HCT116 (cell line): Measurements from ENCODE around the gene C20orf144. TPM values are rescaled to one million over a fixed set of nuclear protein-coding genes. Genes with fewer than 3 reads are reported as not detected.

Source experiments
- ATAC-seq: fragments of 200-7000 bp; cut with Tn5 transposase; 2 replicates; pipeline ENCODE4 v1.9.1; 2020; ENCODE audit warnings: mild to moderate bottlenecking, moderate library complexity
- BruUV-seq: library from RNA; stranded (reverse); fragments of 400-500 nt; replicated peaks from 2 replicates; lab custom pipeline; 2021; lab: Mats Ljungman, UMichigan
- CTCF ChIA-PET: fragments of 300-600 bp; sonication (Branson Sonifier 250); formaldehyde crosslinking; loops from one replicate; lab custom pipeline; 2021; ENCODE audit warnings: antibody characterized with exemption; lab: Charles Lee
- POLR2A ChIA-PET: fragments of 300-600, 350-600 bp; sonication (Branson Sonifier 250); formaldehyde crosslinking; loops from one replicate; lab custom pipeline; 2021; ENCODE audit warnings: antibody characterized with exemption; lab: Charles Lee
- RAD21 ChIA-PET, 2 experiments: fragments of 300-600 bp; sonication (Branson Sonifier 250); formaldehyde crosslinking; loops; one replicate each; lab custom pipeline; 2023; ENCODE audit warnings: low total read pairs in 2 of 2; ENCODE audit not compliant: uncharacterized antibody in 2 of 2, unreplicated experiment in 2 of 2, low non-redundant PET in 1 of 2; lab: Charles Lee
- DNase-seq: peaks from one replicate; pipeline ENCODE4 v3.0.0-alpha.2; 2010; ENCODE audit warnings: low read depth, low spot score
- H2AFZ ChIP-seq: fragments of 200-600 bp; shearing (Covaris generic), sonication (generic); 2 replicates; pipeline ENCODE4 v1.6.1; 2017; ENCODE audit warnings: low read depth, mixed run types, mixed read lengths, antibody characterized with exemption, low read length; ENCODE audit not compliant: poor library complexity, severe bottlenecking
- H3K27ac ChIP-seq: 2 replicates; pipeline ENCODE4 v1.5.1; 2012; ENCODE audit warnings: low read depth, low read length
- H3K27me3 ChIP-seq: fragments of 200-600 bp; sonication (generic); 2 replicates; pipeline ENCODE4 v1.6.1; 2016; ENCODE audit warnings: mixed run types, low read length, mixed read lengths; ENCODE audit not compliant: insufficient read depth
- H3K36me3 ChIP-seq, 2 experiments: fragments of 200-500 bp in 1 of 2; fragments of 200-600 bp in 1 of 2; sonication (Bioruptor generic) in 1 of 2; sonication (generic) in 1 of 2; 2 replicates each; pipeline versions ENCODE4 v1.5.1 to v1.6.1; 2014 to 2016; ENCODE audit warnings: low read length in 2 of 2, inconsistent platforms in 1 of 2, mixed read lengths in 1 of 2, mixed run types in 1 of 2; ENCODE audit not compliant: insufficient read depth in 2 of 2, control insufficient read depth in 1 of 2
- H3K4me1 ChIP-seq, 2 experiments: fragments of 200-600 bp in 1 of 2; sonication (generic) in 1 of 2; 2 replicates each; pipeline versions ENCODE4 v1.5.1 to v1.6.1; 2012 to 2017; ENCODE audit warnings: low read length in 2 of 2, inconsistent platforms in 1 of 2, mild to moderate bottlenecking in 1 of 2, mixed read lengths in 1 of 2, mixed run types in 1 of 2, moderate library complexity in 1 of 2; ENCODE audit not compliant: insufficient read depth in 2 of 2, control insufficient read depth in 1 of 2
- H3K4me2 ChIP-seq: fragments of 200-600 bp; sonication (generic); 2 replicates; pipeline ENCODE4 v1.6.1; 2017; ENCODE audit warnings: mixed run types, low read length, mixed read lengths
- H3K4me3 ChIP-seq, 2 experiments: fragments of 200-600 bp in 1 of 2; sonication (generic) in 1 of 2; replicated peaks in 1 of 2; 2 replicates each; pipeline ENCODE4 v1.5.1; 2011 to 2016; ENCODE audit warnings: low read length in 2 of 2, control low read depth in 1 of 2, low read depth in 1 of 2, mild to moderate bottlenecking in 1 of 2, mixed read lengths in 1 of 2, mixed run types in 1 of 2
- H3K79me2 ChIP-seq: fragments of 200-600 bp; sonication (generic); 2 replicates; pipeline ENCODE4 v1.6.1; 2017; ENCODE audit warnings: mild to moderate bottlenecking, mixed run types, low read length, moderate library complexity, mixed read lengths; ENCODE audit not compliant: insufficient read depth
- H3K9ac ChIP-seq: fragments of 200-600 bp; sonication (generic); 2 replicates; pipeline ENCODE4 v1.6.1; 2016; ENCODE audit warnings: low read length, mixed read lengths
- H3K9me2 ChIP-seq: fragments of 200-600 bp; sonication (generic), shearing (Covaris generic); 2 replicates; pipeline ENCODE4 v1.6.1; 2017; ENCODE audit warnings: mixed run types, mild to moderate bottlenecking, moderate library complexity; ENCODE audit not compliant: insufficient read depth
- H3K9me3 ChIP-seq, 2 experiments: fragments of 200-500 bp in 1 of 2; fragments of 200-600 bp in 1 of 2; sonication (Bioruptor generic) in 1 of 2; sonication (generic) in 1 of 2; 2 replicates each; pipeline ENCODE4 v1.6.1; 2014 to 2017; ENCODE audit warnings: low read length in 2 of 2, mixed read lengths in 2 of 2, inconsistent platforms in 1 of 2, low read depth in 1 of 2, mild to moderate bottlenecking in 1 of 2, mixed run types in 1 of 2, moderate library complexity in 1 of 2; ENCODE audit not compliant: control insufficient read depth in 1 of 2, insufficient read depth in 1 of 2
- H4K20me1 ChIP-seq: fragments of 200-600 bp; sonication (generic), shearing (Covaris generic); 2 replicates; pipeline ENCODE4 v1.6.1; 2017; ENCODE audit warnings: mixed run types, mild to moderate bottlenecking, moderate library complexity; ENCODE audit not compliant: insufficient read depth
- CTCF ChIP-seq, 3 experiments: fragments of 200-600 bp in 1 of 3; sonication (generic) in 1 of 3; IDR thresholded peaks in 2 of 3; conservative IDR thresholded peaks in 1 of 3; 2 replicates each; pipeline ENCODE4 v1.5.1; 2012 to 2017; ENCODE audit warnings: low read depth in 2 of 3, low read length in 2 of 3, antibody characterized with exemption in 1 of 3, borderline replicate concordance in 1 of 3, control low read depth in 1 of 3, mild to moderate bottlenecking in 1 of 3, mixed read lengths in 1 of 3, mixed run types in 1 of 3, moderate library complexity in 1 of 3; ENCODE audit not compliant: insufficient read depth in 1 of 3
- EZH2phosphoT487 ChIP-seq: fragments of 200-600 bp; IDR thresholded peaks from 2 replicates; pipeline ENCODE4 v1.6.1; 2018; ENCODE audit warnings: antibody characterized with exemption, borderline replicate concordance
- FOSL1 ChIP-seq: IDR thresholded peaks from 2 replicates; pipeline ENCODE4 v1.6.1; 2012; ENCODE audit warnings: low read depth
- POLR2A ChIP-seq: IDR thresholded peaks from 2 replicates; pipeline ENCODE4 v1.7.0; 2011; ENCODE audit warnings: borderline replicate concordance; ENCODE audit not compliant: insufficient read depth, insufficient read length; ENCODE audit errors: extremely low read depth
- SP1 ChIP-seq: IDR thresholded peaks from 2 replicates; pipeline ENCODE4 v1.6.1; 2012; ENCODE audit warnings: low read depth
- ZBTB33 ChIP-seq: IDR thresholded peaks from 2 replicates; pipeline ENCODE4 v1.6.1; 2011; ENCODE audit warnings: mild to moderate bottlenecking, low read length, moderate library complexity; ENCODE audit not compliant: insufficient replicate concordance; ENCODE audit errors: extremely low read depth
- ZNF274 ChIP-seq: fragments of 200-500 bp; sonication (Bioruptor generic); IDR thresholded peaks from 2 replicates; pipeline ENCODE4 v1.6.1; 2014; ENCODE audit warnings: mild to moderate bottlenecking, low read depth, low read length, inconsistent platforms
- intact Hi-C: fragments of 100-400 bp; cut with micrococcal nuclease; formaldehyde crosslinking; loops from 2 replicates; pipeline ENCODE4 v1.10.0; 2022
- total RNA-seq: library from RNA; stranded (reverse); gene quantifications from one replicate; pipeline ENCODE4 v1.2.1, GENCODE V29; 2021; ENCODE audit not compliant: unreplicated experiment

C20orf144 gene
- total RNA-seq, 1 experiment from 2014 or later = 0.37 TPM

- Histone ChIP-seq H3K4me3 (no peak overlapping the region), H2AFZ (no peak overlapping the region)
- no peak for TF ChIP-seq FOSL1
- no peak for TF ChIP-seq ZBTB33
- TF ChIP-seq CTCF (IDR thresholded peaks at IDR 0.05 in 2 of 3, conservative IDR thresholded peaks at IDR 0.05 in 1 of 3; ENCODE audit: borderline replicate concordance in 1 of 3, insufficient read depth in 1 of 3, low read depth in 2 of 3, low read length in 2 of 3) = no peak
- TF ChIP-seq ZNF274 = no peak
- no peak for TF ChIP-seq SP1
- no peak for TF ChIP-seq EZH2phosphoT487
- no peak for TF ChIP-seq POLR2A
- TF ChIP-seq, all 23 proteins: peak for 0
- POLR2A ChIA-PET = no interaction called here
- no peaks in the 10 kb centered on the region for H3K27me3 ChIP-seq
- H3K79me2 ChIP-seq = no peaks in the 10 kb centered on the region
- no peaks in the 10 kb centered on the region for H3K9me2 ChIP-seq
- no peaks in the 10 kb centered on the region for H4K20me1 ChIP-seq
- H3K27ac ChIP-seq = no peak overlapping the region
- CTCF ChIA-PET = no interaction called here
- no peaks in the 10 kb centered on the region for H3K9me3 ChIP-seq
- no peak overlapping the region for H3K4me2 ChIP-seq
- DNase-seq = no peak
- H3K4me1 ChIP-seq = peaks cover 0 to 12% of the 10 kb centered on the region in 2 experiments; a peak in 1 of 4 replicates
- intact Hi-C loops = loop anchor here (10.0 kb wide), 1 partner anchor 469 kb away; no protein-coding TSS in a partner anchor
- peaks cover 0 to 3% of the 10 kb centered on the region in 2 experiments; a peak in 1 of 4 replicates for H3K36me3 ChIP-seq
- no peak overlapping the region for H3K9ac ChIP-seq
- no TSS peak for BruUV-seq
- RAD21 ChIA-PET = no interaction called here
- no peak for ATAC-seq
Observed at GRCh38 chr20:33656010-33656782, 5.9 kb upstream of the C20orf144 start.
